ENCODE measurements around the gene SH3PXD2B.

SH3PXD2B gene

DNA sequence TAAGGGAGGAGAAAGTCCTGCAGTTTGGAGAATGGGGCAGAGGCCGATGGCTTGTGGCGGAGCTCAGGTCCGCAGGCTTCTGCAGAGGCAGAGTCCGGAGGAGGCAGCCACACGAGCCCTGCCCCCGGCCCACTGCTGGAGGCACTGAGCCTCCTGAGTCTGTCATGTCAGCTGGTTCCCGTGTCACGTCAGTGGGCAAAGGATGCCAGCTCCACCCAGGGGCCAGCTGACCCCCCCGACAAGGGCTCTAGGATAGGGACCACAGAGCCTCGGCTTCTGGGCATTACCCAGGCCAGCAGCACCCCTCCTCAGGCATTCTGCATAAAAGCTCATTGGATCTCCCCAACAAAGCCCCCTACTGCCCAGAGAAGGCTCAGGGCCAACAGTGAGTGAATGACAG lies 8.5 kb downstream of the SH3PXD2B start:
- Histone ChIP-seq H3K4ac (ENCODE audit: low read depth, low read length) (no peak overlapping the region), H3K27me3 (ENCODE audit: insufficient read depth, low read length, poor library complexity) (no peaks in the 10 kb centered on the region), H3K79me1 (ENCODE audit: low read length) (peaks cover 55% of the 10 kb centered on the region), H3K4me3 (ENCODE audit: low read length) (no peak overlapping the region), H3K4me1 (ENCODE audit: control insufficient read depth, low read depth, low read length) (no peaks in the 10 kb centered on the region), H4K5ac (ENCODE audit: low read length) (no peak overlapping the region), H3K4me2 (ENCODE audit: low read length) (no peak overlapping the region), H4K8ac (ENCODE audit: low read depth, low read length) (no peak overlapping the region), H3K27ac (ENCODE audit: low read depth, low read length) (no peak overlapping the region), H3K23ac (ENCODE audit: low read length) (no peak overlapping the region), H3K56ac (ENCODE audit: low read length) (no peak overlapping the region), H3K36me3 (ENCODE audit: control insufficient read depth, insufficient read depth, low read length) (no peaks in the 10 kb centered on the region), H2AK5ac (ENCODE audit: low read length) (no peak overlapping the region), H3K79me2 (ENCODE audit: control insufficient read depth, insufficient read depth, low read length) (peaks cover 54% of the 10 kb centered on the region), H2BK5ac (ENCODE audit: low read length) (no peak overlapping the region), H3K9ac (ENCODE audit: low read length) (no peak overlapping the region), H2BK120ac (ENCODE audit: low read depth, low read length) (no peak overlapping the region), H2BK15ac (replicated peaks; ENCODE audit: low read depth) (no peak overlapping the region), H3K18ac (ENCODE audit: low read length) (no peak overlapping the region)
- no peak for DNase-seq
- no CpG with 5 or more reads among the region's 10 CpGs for WGBS (ENCODE audit: extremely low coverage, insufficient coverage, low lambda C conversion rate)

DNA sequence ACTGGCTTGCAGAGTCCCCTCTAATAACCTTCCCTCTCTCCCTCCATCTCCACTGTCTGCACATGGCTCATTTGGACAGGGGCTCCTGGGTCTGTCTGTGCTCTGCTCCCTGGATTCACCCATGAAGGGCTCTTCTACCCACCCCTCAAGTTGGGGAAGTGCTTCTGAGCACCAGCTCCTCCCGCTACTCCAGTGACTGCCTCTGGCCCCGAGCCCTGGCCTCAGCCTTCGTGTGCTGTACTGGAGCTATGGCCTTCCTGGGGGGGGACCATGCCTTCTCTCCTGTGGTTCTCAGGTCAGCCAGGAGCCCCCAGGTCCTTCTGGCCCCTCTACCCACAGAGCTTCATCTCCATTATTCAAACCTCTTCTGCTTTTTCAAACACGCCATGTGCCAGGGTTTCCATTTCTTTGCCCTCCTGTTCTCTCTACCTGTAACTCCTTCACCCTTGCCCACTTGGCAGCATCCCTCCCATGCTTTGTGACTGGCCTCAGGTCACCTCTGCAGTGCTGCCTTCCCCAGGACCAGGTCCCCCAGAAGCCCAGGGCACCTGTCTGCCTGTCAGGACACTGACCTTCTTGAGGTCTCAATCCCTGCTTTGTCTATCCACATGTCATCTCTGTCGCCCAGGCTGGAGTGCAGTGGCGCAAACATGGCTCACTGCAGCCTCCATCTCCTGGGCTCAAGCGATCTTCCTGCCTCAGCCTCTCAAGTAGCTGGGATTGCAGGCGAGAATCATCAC lies 9.5 kb downstream of the SH3PXD2B start:
- Histone ChIP-seq H3K9ac (ENCODE audit: low read length) (no peak overlapping the region), H4K5ac (ENCODE audit: low read length) (no peak overlapping the region), H2BK120ac (ENCODE audit: low read depth, low read length) (no peak overlapping the region), H2AK5ac (ENCODE audit: low read length) (no peak overlapping the region), H3K27ac (ENCODE audit: low read depth, low read length) (no peak overlapping the region), H3K36me3 (ENCODE audit: control insufficient read depth, insufficient read depth, low read length) (no peaks in the 10 kb centered on the region), H4K8ac (ENCODE audit: low read depth, low read length) (no peak overlapping the region), H2BK5ac (ENCODE audit: low read length) (no peak overlapping the region), H3K79me2 (ENCODE audit: control insufficient read depth, insufficient read depth, low read length) (peaks cover 54% of the 10 kb centered on the region), H3K4me2 (ENCODE audit: low read length) (no peak overlapping the region), H3K23ac (ENCODE audit: low read length) (no peak overlapping the region), H3K4ac (ENCODE audit: low read depth, low read length) (no peak overlapping the region), H3K79me1 (ENCODE audit: low read length) (peaks cover 58% of the 10 kb centered on the region), H3K4me3 (ENCODE audit: low read length) (no peak overlapping the region), H2BK15ac (replicated peaks; ENCODE audit: low read depth) (no peak overlapping the region), H3K27me3 (ENCODE audit: insufficient read depth, low read length, poor library complexity) (no peaks in the 10 kb centered on the region), H3K4me1 (ENCODE audit: control insufficient read depth, low read depth, low read length) (no peaks in the 10 kb centered on the region), H3K18ac (ENCODE audit: low read length) (no peak overlapping the region), H3K56ac (ENCODE audit: low read length) (no peak overlapping the region)
- WGBS (ENCODE audit: extremely low coverage, insufficient coverage, low lambda C conversion rate), result no CpG with 5 or more reads among the region's 8 CpGs
- DNase-seq, result no peak

DNA sequence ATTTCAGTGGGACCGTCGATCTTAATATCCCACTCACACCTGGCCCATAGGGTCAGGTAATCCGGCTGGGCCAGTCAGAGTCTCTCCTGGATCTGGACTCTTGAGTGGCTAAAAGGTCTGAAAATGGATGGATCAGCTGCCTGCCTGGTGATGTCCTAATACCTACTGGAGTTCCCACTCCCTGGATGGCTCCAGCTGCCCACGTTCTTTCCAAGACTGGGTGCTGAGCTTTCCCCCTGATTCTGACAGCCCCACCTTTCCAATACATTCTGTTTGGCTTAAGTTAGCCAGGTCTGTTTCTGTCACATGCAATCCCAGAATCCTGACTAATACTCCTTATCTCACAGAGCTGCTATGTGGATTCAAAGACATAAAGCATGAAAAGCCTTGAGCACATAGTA lies 10.2 kb downstream of the SH3PXD2B start:
- no peak for DNase-seq
- H3K4ac ChIP-seq (ENCODE audit: low read depth, low read length), result no peak overlapping the region
- no peak overlapping the region for H3K56ac ChIP-seq (ENCODE audit: low read length)
- WGBS (ENCODE audit: extremely low coverage, insufficient coverage, low lambda C conversion rate), result no CpG with 5 or more reads among the region's 4 CpGs
- H2BK5ac ChIP-seq (ENCODE audit: low read length), result no peak overlapping the region
- H3K4me3 ChIP-seq (ENCODE audit: low read length), result no peak overlapping the region
- no peaks in the 10 kb centered on the region for H3K27me3 ChIP-seq (ENCODE audit: insufficient read depth, low read length, poor library complexity)
- peaks cover 55% of the 10 kb centered on the region for H3K79me1 ChIP-seq (ENCODE audit: low read length)
- H3K18ac ChIP-seq (ENCODE audit: low read length), result no peak overlapping the region
- H3K4me2 ChIP-seq (ENCODE audit: low read length), result no peak overlapping the region
- no peaks in the 10 kb centered on the region for H3K36me3 ChIP-seq (ENCODE audit: control insufficient read depth, insufficient read depth, low read length)
- H2BK120ac ChIP-seq (ENCODE audit: low read depth, low read length), result no peak overlapping the region
- H2BK15ac ChIP-seq (replicated peaks; ENCODE audit: low read depth), result no peak overlapping the region
- no peak overlapping the region for H4K5ac ChIP-seq (ENCODE audit: low read length)
- H3K23ac ChIP-seq (ENCODE audit: low read length), result no peak overlapping the region
- H3K4me1 ChIP-seq (ENCODE audit: control insufficient read depth, low read depth, low read length), result no peaks in the 10 kb centered on the region
- H4K8ac ChIP-seq (ENCODE audit: low read depth, low read length), result no peak overlapping the region
- H3K79me2 ChIP-seq (ENCODE audit: control insufficient read depth, insufficient read depth, low read length), result peaks cover 48% of the 10 kb centered on the region
- no peak overlapping the region for H3K27ac ChIP-seq (ENCODE audit: low read depth, low read length)
- no peak overlapping the region for H3K9ac ChIP-seq (ENCODE audit: low read length)
- H2AK5ac ChIP-seq (ENCODE audit: low read length), result no peak overlapping the region

DNA sequence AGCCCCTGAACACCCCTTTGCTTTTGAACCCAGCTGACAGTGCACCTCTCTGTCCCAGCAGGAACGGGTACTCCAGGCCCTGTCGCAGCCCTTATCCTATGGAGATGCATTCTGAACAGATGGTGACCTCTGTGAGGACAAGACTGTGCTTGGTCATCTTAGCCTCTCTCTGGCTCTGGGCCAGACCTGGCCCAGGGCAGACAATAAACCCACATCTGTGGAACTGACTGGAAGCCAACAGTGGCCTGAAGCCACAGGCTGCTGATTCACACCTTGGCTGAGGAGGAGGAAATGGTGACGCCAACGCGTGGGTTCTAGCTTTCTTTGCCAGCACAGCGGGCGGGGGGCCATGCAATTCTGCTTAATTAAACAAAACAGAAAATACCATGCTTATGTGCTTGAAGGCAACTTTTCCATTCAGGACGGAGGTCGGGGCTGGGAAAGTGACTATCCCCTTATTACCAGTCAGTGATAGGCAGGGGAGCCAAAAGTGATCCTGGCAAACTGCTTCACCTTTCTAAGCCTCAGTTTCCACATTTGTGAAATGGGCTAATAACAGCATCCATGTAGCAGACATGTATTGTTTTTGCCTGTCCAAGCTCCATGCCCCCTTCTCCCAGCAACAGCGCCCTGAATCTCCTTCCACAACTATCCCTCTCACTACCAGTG lies 10.8 kb downstream of the SH3PXD2B start:
- Histone ChIP-seq H2BK120ac (ENCODE audit: low read depth, low read length) (no peak overlapping the region), H2AK5ac (ENCODE audit: low read length) (no peak overlapping the region), H3K36me3 (ENCODE audit: control insufficient read depth, insufficient read depth, low read length) (no peaks in the 10 kb centered on the region), H3K23ac (ENCODE audit: low read length) (no peak overlapping the region), H3K79me1 (ENCODE audit: low read length) (peaks cover 52% of the 10 kb centered on the region), H3K4me3 (ENCODE audit: low read length) (no peak overlapping the region), H3K27ac (ENCODE audit: low read depth, low read length) (no peak overlapping the region), H2BK15ac (replicated peaks; ENCODE audit: low read depth) (no peak overlapping the region), H3K4me1 (ENCODE audit: control insufficient read depth, low read depth, low read length) (no peaks in the 10 kb centered on the region), H3K27me3 (ENCODE audit: insufficient read depth, low read length, poor library complexity) (no peaks in the 10 kb centered on the region), H4K5ac (ENCODE audit: low read length) (no peak overlapping the region), H3K4me2 (ENCODE audit: low read length) (no peak overlapping the region), H3K79me2 (ENCODE audit: control insufficient read depth, insufficient read depth, low read length) (peaks cover 43% of the 10 kb centered on the region), H2BK5ac (ENCODE audit: low read length) (no peak overlapping the region), H3K18ac (ENCODE audit: low read length) (no peak overlapping the region), H3K4ac (ENCODE audit: low read depth, low read length) (no peak overlapping the region), H3K56ac (ENCODE audit: low read length) (no peak overlapping the region), H3K9ac (ENCODE audit: low read length) (no peak overlapping the region), H4K8ac (ENCODE audit: low read depth, low read length) (no peak overlapping the region)
- no peak for DNase-seq
- WGBS (ENCODE audit: extremely low coverage, insufficient coverage, low lambda C conversion rate), result no CpG with 5 or more reads among the region's 10 CpGs

DNA sequence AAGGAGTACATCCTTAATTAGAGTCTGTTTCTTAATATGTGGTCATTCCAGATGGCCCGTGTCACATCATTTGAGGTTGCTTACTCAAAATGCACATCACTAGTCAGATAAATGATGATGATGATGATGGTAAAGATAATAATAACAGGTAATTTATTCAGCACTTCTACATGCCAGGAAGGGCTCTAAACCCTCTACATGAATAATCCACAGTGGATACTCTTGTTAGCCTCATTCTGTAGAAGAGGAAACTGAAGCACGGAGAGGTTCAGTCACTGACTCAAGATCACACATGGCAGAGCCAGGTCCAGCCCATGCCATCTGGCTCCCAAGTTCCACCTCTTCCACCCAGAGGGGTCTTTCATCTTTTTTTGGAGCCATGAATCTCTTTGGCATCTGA lies 11.7 kb downstream of the SH3PXD2B start:
- Histone ChIP-seq H3K4me3 (ENCODE audit: low read length) (no peak overlapping the region), H3K18ac (ENCODE audit: low read length) (no peak overlapping the region), H3K27ac (ENCODE audit: low read depth, low read length) (no peak overlapping the region), H3K9ac (ENCODE audit: low read length) (no peak overlapping the region), H3K4ac (ENCODE audit: low read depth, low read length) (no peak overlapping the region), H2AK5ac (ENCODE audit: low read length) (no peak overlapping the region), H3K4me1 (ENCODE audit: control insufficient read depth, low read depth, low read length) (no peaks in the 10 kb centered on the region), H3K4me2 (ENCODE audit: low read length) (no peak overlapping the region), H3K79me2 (ENCODE audit: control insufficient read depth, insufficient read depth, low read length) (peaks cover 36% of the 10 kb centered on the region), H3K56ac (ENCODE audit: low read length) (no peak overlapping the region), H3K79me1 (ENCODE audit: low read length) (peaks cover 54% of the 10 kb centered on the region), H3K27me3 (ENCODE audit: insufficient read depth, low read length, poor library complexity) (no peaks in the 10 kb centered on the region), H3K23ac (ENCODE audit: low read length) (no peak overlapping the region), H2BK15ac (replicated peaks; ENCODE audit: low read depth) (no peak overlapping the region), H4K5ac (ENCODE audit: low read length) (no peak overlapping the region), H3K36me3 (ENCODE audit: control insufficient read depth, insufficient read depth, low read length) (no peaks in the 10 kb centered on the region), H2BK120ac (ENCODE audit: low read depth, low read length) (no peak overlapping the region), H2BK5ac (ENCODE audit: low read length) (no peak overlapping the region), H4K8ac (ENCODE audit: low read depth, low read length) (no peak overlapping the region)
- no peak for DNase-seq
- no CpG with 5 or more reads among the region's 2 CpGs for WGBS (ENCODE audit: extremely low coverage, insufficient coverage, low lambda C conversion rate)
